Measurements from ENCODE around the gene SGSH.

SGSH gene

DNA sequence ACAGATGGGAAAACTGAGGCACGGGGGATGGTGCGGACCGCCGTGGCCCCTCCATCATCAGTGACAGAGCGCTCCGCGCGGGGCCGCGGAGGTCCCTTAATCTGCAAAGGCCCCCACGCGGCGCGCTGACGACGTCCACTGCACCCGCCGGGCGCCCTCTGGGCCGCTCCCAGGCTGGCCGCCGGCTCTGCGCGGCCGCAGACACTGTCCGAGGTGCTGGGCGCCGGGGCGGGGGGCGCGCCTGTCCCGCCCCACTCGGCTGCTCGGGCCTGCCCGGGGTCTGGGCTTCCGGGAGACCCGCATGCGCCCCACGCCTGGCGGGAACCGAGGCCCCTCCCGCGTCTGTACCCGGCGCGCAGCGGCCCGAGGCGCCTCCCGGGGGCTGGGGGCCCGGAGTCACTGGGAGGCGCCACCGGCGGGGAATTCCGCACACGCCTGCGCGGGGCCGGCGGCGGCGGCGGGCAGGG is 40.0 kb upstream of the SGSH start:
- TF ChIP-seq GATA2 (IDR thresholded peaks at IDR 0.05; ENCODE audit: low read depth, low read length) = no peak
- TF ChIP-seq GATA3 (IDR thresholded peaks at IDR 0.05; ENCODE audit: low read depth, low read length) = no peak

DNA sequence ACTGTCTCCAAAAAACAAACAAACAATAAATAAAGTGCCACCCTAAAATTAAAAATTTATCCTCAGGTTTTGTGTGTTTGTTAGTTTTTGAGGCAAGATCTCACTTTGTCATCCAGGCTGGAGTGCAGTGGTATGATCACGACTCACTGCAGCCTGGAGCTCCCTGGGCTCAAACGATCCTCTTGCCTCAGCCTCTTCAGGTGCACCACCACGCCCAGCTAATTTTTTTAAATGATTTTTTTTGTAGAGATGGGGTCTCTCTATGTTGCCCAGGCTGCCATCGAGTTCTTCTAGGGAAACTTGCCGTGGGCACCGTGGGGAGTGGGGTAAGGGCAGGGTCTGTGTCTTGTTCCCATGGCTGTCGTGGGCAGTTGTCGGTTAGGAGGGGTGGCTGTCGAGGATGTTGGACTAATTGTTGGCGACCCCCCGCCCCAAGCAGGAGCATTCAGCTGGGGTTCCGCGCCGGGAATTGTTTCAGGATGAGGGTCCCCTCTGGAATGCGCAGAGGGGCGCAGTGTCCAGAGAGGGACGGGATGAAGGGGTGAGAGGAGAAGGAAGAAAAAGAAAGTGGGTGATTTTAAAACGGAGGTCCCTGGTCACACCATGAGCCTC is 39.4 kb upstream of the SGSH start:
- no peak for TF ChIP-seq GATA3 (IDR thresholded peaks at IDR 0.05; ENCODE audit: low read depth, low read length)
- no peak for TF ChIP-seq GATA2 (IDR thresholded peaks at IDR 0.05; ENCODE audit: low read depth, low read length)

DNA sequence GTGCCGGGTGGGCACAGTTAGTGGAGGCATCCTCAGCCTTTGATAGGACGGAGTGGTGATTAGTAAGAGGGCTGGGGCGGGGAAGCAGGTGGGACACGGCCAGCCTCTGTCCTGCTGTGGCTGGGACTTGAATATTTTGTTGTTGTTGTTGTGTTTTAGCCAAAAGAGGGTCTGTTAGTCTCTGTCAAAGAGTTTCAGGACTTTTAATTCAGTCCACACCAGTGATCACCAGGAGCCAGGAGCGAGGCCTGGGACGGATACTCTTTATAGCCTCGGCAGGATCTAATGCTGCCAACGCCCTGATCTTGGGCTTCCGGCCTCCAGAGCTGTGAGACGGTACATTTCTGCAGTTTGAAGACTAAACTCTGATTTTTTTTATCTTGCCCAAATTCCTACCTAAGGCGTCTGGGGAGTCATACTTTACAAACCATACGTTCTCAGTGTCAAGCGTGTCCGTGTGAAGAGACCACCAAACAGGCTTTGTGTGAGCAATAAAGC is 37.6 kb upstream of the SGSH start:
- TF ChIP-seq GATA2 (IDR thresholded peaks at IDR 0.05; ENCODE audit: low read depth, low read length) = no peak
- no peak for TF ChIP-seq GATA3 (IDR thresholded peaks at IDR 0.05; ENCODE audit: low read depth, low read length)

DNA sequence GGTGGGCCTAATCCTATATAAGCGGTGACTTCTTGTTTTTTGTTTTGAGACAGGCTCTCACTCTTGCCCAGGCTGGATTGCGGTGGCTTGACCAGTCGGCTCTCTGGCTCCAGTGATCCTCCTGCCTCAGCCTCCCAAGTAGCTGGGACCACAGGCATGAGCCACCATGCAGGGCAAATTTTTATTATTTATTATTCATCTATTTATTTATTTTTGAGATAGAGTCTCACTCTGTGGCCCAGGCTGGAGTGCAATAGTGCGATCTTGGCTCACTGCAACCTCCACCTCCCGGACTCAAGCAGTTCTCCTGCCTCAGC is 35.9 kb upstream of the SGSH start:
- TF ChIP-seq GATA3 (IDR thresholded peaks at IDR 0.05; ENCODE audit: low read depth, low read length) = no peak
- TF ChIP-seq GATA2 (IDR thresholded peaks at IDR 0.05; ENCODE audit: low read depth, low read length) = no peak

DNA sequence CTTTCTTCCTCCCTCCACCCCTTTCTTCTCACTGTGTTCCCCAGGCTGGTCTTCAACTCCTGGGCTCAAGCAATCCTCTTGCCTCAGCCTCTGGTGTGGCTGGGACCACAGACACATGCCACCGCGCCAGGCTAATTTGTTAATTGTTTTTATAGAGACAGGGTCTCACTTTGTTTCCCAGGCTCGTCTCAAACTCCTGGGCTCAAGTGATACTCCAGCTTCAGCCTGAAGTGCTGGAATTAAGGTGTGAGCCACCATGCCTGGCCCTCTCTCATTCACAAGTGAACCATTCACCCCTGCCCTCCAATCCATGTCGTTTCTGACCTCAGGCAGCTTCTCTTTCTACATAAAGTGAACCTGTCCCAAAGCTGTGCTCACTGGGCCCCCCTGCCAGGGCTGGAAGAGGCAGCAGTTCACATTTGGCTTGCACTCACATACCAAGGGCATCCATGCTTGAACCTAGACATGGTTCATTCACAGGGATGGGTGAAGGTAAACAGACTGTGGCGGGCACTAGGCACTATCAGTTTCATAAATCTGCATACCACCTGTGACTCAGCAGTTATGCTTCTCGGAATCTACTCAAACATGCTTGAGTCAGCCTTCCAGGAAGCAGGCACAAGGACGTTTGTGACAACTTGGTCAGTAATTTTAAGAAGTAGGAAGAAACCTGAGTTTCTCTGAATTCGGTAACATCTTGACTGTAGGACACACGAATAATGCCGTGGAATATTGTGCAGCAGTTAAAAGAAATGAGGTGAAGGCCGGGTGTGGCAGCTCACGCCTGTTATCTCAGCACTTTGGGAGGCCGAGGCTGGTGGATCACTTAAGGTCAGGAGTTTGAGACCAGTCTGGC is 34.5 kb upstream of the SGSH start:
- TF ChIP-seq GATA3 (IDR thresholded peaks at IDR 0.05; ENCODE audit: low read depth, low read length) (no peak), GATA2 (IDR thresholded peaks at IDR 0.05; ENCODE audit: low read depth, low read length) (no peak)

DNA sequence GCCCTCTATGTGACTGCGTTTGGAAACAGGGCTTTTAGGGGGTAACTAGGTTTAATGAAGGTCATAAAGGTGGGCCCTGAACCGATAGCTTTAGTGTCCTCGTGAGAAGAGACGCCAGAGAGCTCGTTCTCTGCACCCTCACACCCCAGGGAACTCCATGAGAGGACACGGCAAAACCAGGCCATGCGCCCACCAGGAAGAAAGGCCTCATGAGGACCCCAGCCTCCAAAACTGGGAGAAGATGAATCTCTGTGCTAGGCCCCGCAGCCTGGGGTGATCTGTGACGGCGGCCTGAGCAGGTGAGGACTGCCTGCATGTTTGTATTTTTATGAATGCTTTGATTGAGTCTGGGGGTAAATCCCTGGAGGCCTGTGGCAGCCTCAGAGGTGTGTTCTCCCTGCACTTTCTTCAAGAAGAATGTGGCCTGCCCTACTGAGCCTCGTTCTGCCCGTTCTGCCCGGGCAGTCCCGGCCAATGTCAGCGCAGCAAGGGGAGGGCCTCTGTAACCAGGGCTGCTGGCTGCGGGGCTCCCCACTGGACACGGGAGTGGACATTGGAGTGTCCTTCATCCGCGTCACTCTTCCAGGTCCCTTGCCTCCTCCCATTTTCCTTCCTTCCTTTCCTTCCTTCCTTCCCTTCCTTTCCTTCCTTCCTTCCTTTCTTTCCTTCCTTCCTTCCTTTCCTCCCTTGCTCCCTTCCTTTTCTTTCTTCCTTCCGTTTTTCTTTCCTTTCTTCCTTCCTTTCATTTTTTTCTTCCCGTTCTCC is 33.7 kb upstream of the SGSH start:
- TF ChIP-seq GATA3 (IDR thresholded peaks at IDR 0.05; ENCODE audit: low read depth, low read length) (no peak), GATA2 (IDR thresholded peaks at IDR 0.05; ENCODE audit: low read depth, low read length) (no peak)

DNA sequence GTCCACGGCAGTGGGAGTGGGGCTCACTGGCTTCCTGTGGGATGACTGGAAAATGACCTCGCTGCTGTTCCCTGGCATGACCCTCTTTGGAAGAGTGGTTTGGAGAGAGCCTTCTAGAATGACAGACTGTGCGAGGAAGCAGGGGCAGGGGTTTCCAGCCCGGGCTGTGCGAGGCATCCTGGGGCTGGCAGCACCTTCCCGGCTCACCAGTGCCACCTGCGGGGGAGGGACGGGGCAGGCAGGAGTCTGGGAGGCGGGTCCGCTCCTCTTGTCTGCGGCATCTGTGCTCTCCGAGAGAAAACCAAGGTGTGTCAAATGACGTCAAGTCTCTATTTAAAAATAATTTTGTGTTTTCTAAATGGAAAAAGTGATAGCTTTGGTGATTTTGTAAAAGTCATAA is 32.7 kb upstream of the SGSH start:
- TF ChIP-seq GATA2 (IDR thresholded peaks at IDR 0.05; ENCODE audit: low read depth, low read length) (no peak), GATA3 (IDR thresholded peaks at IDR 0.05; ENCODE audit: low read depth, low read length) (no peak)

DNA sequence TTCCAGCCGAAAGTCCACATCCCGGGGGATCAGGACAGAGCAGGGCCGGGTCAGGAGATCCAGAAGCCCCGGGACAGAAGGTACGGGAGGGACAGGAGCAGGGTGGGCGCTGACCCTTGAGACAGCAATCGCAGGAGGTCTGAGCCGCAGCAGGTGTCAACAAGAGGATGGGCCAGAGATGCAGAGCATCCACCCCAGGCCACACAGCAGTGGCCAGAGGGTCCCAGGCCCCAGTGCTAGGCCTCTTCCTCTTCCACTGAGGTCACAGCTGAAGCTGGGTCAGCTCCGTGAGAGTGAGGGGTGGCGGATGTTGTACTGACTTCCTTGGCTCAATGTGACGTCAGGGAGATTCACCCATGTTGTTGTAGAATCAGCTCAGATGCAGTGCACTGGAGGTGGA is 31.8 kb upstream of the SGSH start:
- TF ChIP-seq GATA3 (IDR thresholded peaks at IDR 0.05; ENCODE audit: low read depth, low read length) (no peak), GATA2 (IDR thresholded peaks at IDR 0.05; ENCODE audit: low read depth, low read length) (no peak)

DNA sequence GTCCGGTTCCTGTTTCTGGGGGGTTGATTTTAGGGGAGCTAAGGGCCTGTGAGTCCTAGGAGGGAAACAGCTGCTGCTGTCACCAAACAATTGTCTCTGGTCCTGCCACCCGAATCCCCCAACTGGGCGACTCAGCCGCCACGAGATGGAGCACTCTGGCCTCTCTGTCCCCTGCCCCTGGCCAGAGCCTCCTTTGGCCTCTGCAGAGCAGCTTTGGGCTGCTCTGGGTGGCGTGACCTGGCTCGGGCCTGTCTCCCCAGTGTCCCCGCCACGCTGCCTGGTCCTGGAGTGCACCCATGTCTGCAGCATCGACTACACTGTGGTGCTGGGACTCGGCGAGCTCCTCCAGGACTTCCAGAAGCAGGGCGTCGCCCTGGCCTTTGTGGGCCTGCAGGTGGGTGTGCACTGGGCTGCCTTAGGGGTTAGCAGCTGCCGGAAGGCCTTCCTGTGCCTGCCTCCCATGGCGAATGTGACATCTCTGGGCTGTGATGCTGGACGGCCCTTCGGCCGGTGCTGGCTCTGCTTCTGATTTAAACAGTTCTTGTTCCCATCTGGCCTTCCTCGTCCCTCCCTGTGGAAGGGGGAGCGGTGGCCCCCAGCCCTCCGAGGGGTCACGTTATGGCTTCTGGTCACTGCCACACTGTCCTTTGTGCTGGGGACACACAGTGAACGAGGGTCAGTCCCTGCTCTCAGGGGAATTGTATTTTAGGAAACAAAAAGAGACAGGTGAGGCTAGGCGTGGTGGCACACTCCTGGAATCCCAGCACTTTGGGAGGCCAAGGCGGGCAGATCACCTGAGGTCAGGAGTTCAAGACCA is 29.0 kb upstream of the SGSH start:
- TF ChIP-seq GATA2 (IDR thresholded peaks at IDR 0.05; ENCODE audit: low read depth, low read length) = no peak
- no peak for TF ChIP-seq GATA3 (IDR thresholded peaks at IDR 0.05; ENCODE audit: low read depth, low read length)

DNA sequence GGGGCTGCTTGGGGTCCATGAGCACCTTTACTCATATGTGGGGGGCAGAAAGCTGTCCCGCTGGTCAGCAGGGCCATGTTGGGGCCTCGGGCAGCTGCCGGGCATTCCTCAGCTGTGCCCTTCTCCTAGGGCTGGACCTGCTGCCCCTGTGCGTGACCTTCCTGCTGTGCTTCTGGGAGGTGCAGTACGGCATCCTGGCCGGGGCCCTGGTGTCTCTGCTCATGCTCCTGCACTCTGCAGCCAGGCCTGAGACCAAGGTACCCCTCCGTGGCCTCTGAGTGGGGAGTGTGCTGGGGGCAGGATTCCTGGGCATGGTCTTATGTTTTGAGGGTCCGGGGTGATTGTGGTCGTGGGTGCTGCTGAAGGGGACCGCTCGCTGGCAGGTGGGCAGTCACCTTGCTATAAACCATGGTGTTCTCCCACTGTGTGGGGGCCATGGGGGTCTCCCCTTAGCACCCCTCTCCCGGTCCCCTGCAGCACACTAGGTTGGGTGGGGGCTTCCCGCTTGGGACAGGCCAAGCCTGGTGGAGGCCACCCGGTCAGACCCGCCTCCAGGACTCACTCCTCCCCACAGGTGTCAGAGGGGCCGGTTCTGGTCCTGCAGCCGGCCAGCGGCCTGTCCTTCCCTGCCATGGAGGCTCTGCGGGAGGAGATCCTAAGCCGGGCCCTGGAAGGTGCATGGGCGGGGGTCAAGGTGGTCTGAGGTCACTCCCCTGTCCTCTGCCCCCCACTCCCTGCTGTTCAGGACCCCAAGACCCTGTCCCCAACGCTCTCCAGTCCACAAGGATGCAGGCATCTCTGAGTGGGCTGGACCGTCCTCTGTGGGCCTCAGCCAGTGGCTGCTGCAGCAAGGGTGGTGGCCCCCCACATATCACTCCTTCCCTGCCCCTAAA is 28.1 kb upstream of the SGSH start:
- TF ChIP-seq GATA2 (IDR thresholded peaks at IDR 0.05; ENCODE audit: low read depth, low read length) = no peak

DNA sequence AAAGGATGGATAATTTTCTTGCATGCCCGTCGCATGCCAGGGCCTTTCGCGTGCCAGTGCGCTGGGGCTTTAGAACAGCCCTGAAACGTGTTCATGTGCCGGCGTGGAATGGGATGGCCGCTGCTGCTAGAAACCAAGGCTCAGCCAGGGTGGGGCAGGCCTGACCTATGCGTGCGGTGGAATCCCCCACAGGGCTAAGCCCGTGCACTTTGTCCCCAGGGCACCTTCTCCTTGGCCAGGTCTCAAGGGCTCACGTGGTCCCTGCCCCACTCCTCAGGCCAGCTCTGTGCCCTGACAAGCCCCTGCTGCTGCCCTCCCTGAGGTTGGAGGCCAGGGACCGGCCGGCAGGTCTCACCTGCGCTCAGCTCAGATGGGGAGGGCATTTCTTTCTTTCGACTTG is 27.4 kb upstream of the SGSH start:
- TF ChIP-seq GATA3 (IDR thresholded peaks at IDR 0.05; ENCODE audit: low read depth, low read length) = no peak
- no peak for TF ChIP-seq GATA2 (IDR thresholded peaks at IDR 0.05; ENCODE audit: low read depth, low read length)

DNA sequence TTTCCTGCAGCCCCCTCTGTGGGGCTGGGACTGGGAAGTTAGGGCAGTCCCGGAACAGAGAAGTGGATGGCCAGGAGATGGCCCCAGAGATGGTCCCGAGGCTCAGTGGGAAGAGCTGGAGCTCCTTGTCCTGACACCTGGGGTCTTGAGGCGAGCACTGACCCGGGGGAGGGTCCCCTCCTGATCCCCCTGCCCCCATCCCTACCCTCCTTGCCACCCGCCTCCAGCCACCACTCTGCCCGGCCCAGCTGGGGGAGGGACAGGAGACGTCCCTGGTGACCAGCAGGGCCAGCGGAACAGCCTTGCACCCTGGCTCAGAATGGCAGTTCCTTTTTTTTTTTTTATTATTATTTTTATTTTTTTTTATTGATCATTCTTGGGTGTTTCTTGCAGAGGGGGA is 26.6 kb upstream of the SGSH start:
- TF ChIP-seq GATA3 (IDR thresholded peaks at IDR 0.05; ENCODE audit: low read depth, low read length) (no peak), GATA2 (IDR thresholded peaks at IDR 0.05; ENCODE audit: low read depth, low read length) (no peak)

DNA sequence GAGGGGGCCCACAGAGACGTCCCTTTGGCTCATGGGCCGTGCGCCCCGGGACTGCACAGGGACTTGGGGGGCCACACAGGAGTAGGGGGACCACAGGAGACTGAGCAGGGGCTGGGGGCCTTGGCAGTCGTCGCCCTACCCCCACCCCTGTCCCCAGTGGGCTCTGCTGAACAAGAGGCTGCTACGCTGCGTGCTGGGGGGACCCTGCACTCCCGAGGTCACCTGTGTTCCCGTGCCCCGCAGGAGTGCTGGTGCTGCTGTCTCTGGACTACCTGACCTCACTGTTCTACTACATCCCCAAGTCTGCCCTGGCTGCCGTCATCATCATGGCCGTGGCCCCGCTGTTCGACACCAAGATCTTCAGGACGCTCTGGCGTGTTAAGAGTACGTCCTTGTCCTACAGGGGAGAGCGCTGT is 26.1 kb upstream of the SGSH start:
- TF ChIP-seq GATA2 (IDR thresholded peaks at IDR 0.05; ENCODE audit: low read depth, low read length) (no peak), GATA3 (IDR thresholded peaks at IDR 0.05; ENCODE audit: low read depth, low read length) (no peak)

Data from SH-SY5Y (cell line).